ENCODE results near the gene PDLIM5. TPM values are rescaled to one million over a fixed set of nuclear protein-coding genes. Genes with fewer than 3 reads are reported as not detected.

Gene PDLIM5
- total RNA-seq, 1 experiment from 2014 or later, result 58.0 TPM

- H3K23ac ChIP-seq (ENCODE audit: insufficient read length, low read depth, low read length), result no peak overlapping the region
- no peak overlapping the region for H2BK12ac ChIP-seq (ENCODE audit: insufficient read length, low read depth, low read length)
- no peaks in the 10 kb centered on the region for H3K23me2 ChIP-seq (ENCODE audit: insufficient read length, low read depth, low read length, poor library complexity, severe bottlenecking)
- H3K4ac ChIP-seq (ENCODE audit: low read depth, low read length), result no peak overlapping the region
- no CpG with 5 or more reads among the region's 4 CpGs for WGBS (ENCODE audit: extremely low coverage, insufficient read length, low lambda C conversion rate)
- H2BK20ac ChIP-seq (ENCODE audit: low read depth, low read length, poor library complexity, severe bottlenecking), result no peak overlapping the region
- no peak overlapping the region for H2AFZ ChIP-seq (ENCODE audit: low read length)
- Mint-ChIP-seq H3K4me3 (no peak overlapping the region), H3K27me3 (ENCODE audit: low read depth) (no peaks in the 10 kb centered on the region), H3K36me3 (ENCODE audit: insufficient read depth in 1 of 3, low read depth in 3 of 3) (peaks cover 15 to 16% (median 16%) of the 10 kb centered on the region in 3 experiments), H3K4me1 (peaks cover 6 to 10% of the 10 kb centered on the region in 2 experiments), H3K9me3 (peaks cover 14 to 16% of the 10 kb centered on the region in 2 experiments), H3K27ac (no peak overlapping the region)
- peaks cover 7% of the 10 kb centered on the region for H3K79me1 ChIP-seq (ENCODE audit: insufficient read depth, low read depth, low read length, poor library complexity, severe bottlenecking)
- no peak overlapping the region for H3K27ac ChIP-seq (ENCODE audit: insufficient read length, low read depth, low read length)
- no peak overlapping the region for H2BK5ac ChIP-seq (ENCODE audit: insufficient read length, low read length)
- no peak overlapping the region for H2BK15ac ChIP-seq (ENCODE audit: low read depth, low read length)
- H3K18ac ChIP-seq (ENCODE audit: insufficient read length, low read depth, low read length), result no peak overlapping the region
- peaks cover 6% of the 10 kb centered on the region; the same call in 1 of the 2 replicates for H3K79me2 ChIP-seq (ENCODE audit: insufficient read depth, low read length)
- no peak overlapping the region for H4K5ac ChIP-seq (ENCODE audit: insufficient read length, low read depth, low read length)
- H3K27me3 ChIP-seq (ENCODE audit: insufficient read depth, low read length), result no peaks in the 10 kb centered on the region
- no peaks in the 10 kb centered on the region for H3K9me3 ChIP-seq (ENCODE audit: control insufficient read depth, low read depth, low read length)
- H4K20me1 ChIP-seq (ENCODE audit: control insufficient read depth, insufficient read depth, insufficient read length), result no peaks in the 10 kb centered on the region
- H3T11ph ChIP-seq (ENCODE audit: low read length), result no peak overlapping the region
- no peaks in the 10 kb centered on the region; the same call in 1 of the 2 replicates for H3K4me1 ChIP-seq (ENCODE audit: insufficient read depth, low read length)
- no peak overlapping the region for H2AK5ac ChIP-seq (ENCODE audit: insufficient read length, low read length)
- no peak overlapping the region for H3K9ac ChIP-seq (ENCODE audit: extremely low read depth, insufficient read length, low read length)
- H2BK120ac ChIP-seq (ENCODE audit: low read depth, low read length, poor library complexity, severe bottlenecking), result no peak overlapping the region
- no peak overlapping the region for H4K8ac ChIP-seq (replicated peaks; ENCODE audit: insufficient read length, low read depth, low read length)
- TF ChIP-seq CTCF (conservative IDR thresholded peaks at IDR 0.05), result no peak
- no peak overlapping the region for H4K91ac ChIP-seq (ENCODE audit: insufficient read length, low read depth, low read length)
- no peak overlapping the region for H3K4me2 ChIP-seq (ENCODE audit: insufficient read depth, insufficient read length, low read length)
- no peak overlapping the region for H3K14ac ChIP-seq (ENCODE audit: insufficient read depth, low read length)
- no peak overlapping the region for H3K56ac ChIP-seq (ENCODE audit: insufficient read length, low read depth, low read length)
- no peak for DNase-seq
Measured at GRCh38 chr4:94468093-94468769, 16.5 kb downstream of the PDLIM5 start.

All from H9 (cell line).